HepG2 (cell line): ENCODE measurements around the gene SLCO4A1. TPM values are rescaled to one million over a fixed set of nuclear protein-coding genes. Genes with fewer than 3 reads are reported as not detected.

ENCODE experiments used
- ATAD3A ChIP-seq: sonication (generic); formaldehyde crosslinking; IDR thresholded peaks from 2 replicates; pipeline ENCODE4 v1.4.0; 2020; ENCODE audit warnings: missing genetic modification reagents
- CBFB ChIP-seq: sonication (generic); formaldehyde crosslinking; IDR thresholded peaks from 2 replicates; pipeline ENCODE4 v1.4.0; 2020; ENCODE audit warnings: missing genetic modification reagents
- CHD4 ChIP-seq: fragments of 200-600 bp; sonication (generic); IDR thresholded peaks from 2 replicates; pipeline ENCODE4 v1.7.0; 2017; ENCODE audit warnings: mild to moderate bottlenecking, low read length, borderline replicate concordance
- FOXA3 ChIP-seq: IDR thresholded peaks from 2 replicates; pipeline ENCODE4 v1.6.1; 2016; ENCODE audit warnings: missing genetic modification reagents, missing compliant biosample characterization
- IKZF4 ChIP-seq: sonication (generic); formaldehyde crosslinking; IDR thresholded peaks from 2 replicates; pipeline ENCODE4 v1.5.1; 2020; ENCODE audit warnings: borderline replicate concordance, mild to moderate bottlenecking, low read depth, missing genetic modification reagents; ENCODE audit errors: not compliant biosample characterization
- ISX ChIP-seq: sonication (generic); formaldehyde crosslinking; conservative IDR thresholded peaks from 2 replicates; pipeline ENCODE4 v1.5.0; 2020; ENCODE audit warnings: missing genetic modification reagents
- JARID2 ChIP-seq: sonication (generic); formaldehyde crosslinking; IDR thresholded peaks from 2 replicates; pipeline ENCODE4 v1.8.1; 2023; ENCODE audit warnings: missing genetic modification reagents, inconsistent platforms; ENCODE audit not compliant: insufficient replicate concordance
- KAT7 ChIP-seq: IDR thresholded peaks from 2 replicates; pipeline ENCODE4 v1.6.1; 2018; ENCODE audit warnings: borderline replicate concordance, missing compliant biosample characterization
- MEIS2 ChIP-seq: sonication (generic); formaldehyde crosslinking; IDR thresholded peaks from 2 replicates; pipeline ENCODE4 v1.9.0; 2021; ENCODE audit warnings: mild to moderate bottlenecking, missing genetic modification reagents
- SNRNP70 ChIP-seq: fragments of 200-400 bp; formaldehyde crosslinking; IDR thresholded peaks from 2 replicates; pipeline ENCODE4 v1.6.1; 2017; ENCODE audit warnings: mild to moderate bottlenecking, low read depth, low read length, moderate library complexity
- SRSF9 ChIP-seq: fragments of 200-400 bp; formaldehyde crosslinking; IDR thresholded peaks from 2 replicates; pipeline ENCODE4 v1.6.1; 2018; ENCODE audit warnings: borderline replicate concordance, mild to moderate bottlenecking, low read depth, low read length; ENCODE audit not compliant: insufficient read depth, poor library complexity, severe bottlenecking
- ZBTB21 ChIP-seq: sonication (generic); formaldehyde crosslinking; IDR thresholded peaks from 2 replicates; pipeline ENCODE4 v1.4.0; 2020; ENCODE audit warnings: missing genetic modification reagents
- ZFX ChIP-seq: sonication (generic); formaldehyde crosslinking; IDR thresholded peaks from 2 replicates; pipeline ENCODE4 v1.4.0; 2020; ENCODE audit warnings: mild to moderate bottlenecking, low read depth, missing genetic modification reagents, moderate library complexity
- ZNF10 ChIP-seq: sonication (generic); formaldehyde crosslinking; IDR thresholded peaks from 2 replicates; pipeline ENCODE4 v1.4.0; 2020; ENCODE audit warnings: mild to moderate bottlenecking, low read depth, missing genetic modification reagents, borderline replicate concordance
- ZNF292 ChIP-seq: sonication (generic); formaldehyde crosslinking; IDR thresholded peaks from 2 replicates; pipeline ENCODE4 v1.8.1; 2022; ENCODE audit warnings: mild to moderate bottlenecking, low read depth, missing genetic modification reagents, borderline replicate concordance
- ZNF329 ChIP-seq: sonication (generic); formaldehyde crosslinking; IDR thresholded peaks from 2 replicates; pipeline ENCODE4 v1.9.0; 2021; ENCODE audit warnings: low read depth, mild to moderate bottlenecking, missing genetic modification reagents
- ZNF615 ChIP-seq: sonication (generic); formaldehyde crosslinking; IDR thresholded peaks from 2 replicates; pipeline ENCODE4 v1.5.0; 2020; ENCODE audit warnings: mild to moderate bottlenecking, missing genetic modification reagents, borderline replicate concordance
- ZSCAN22 ChIP-seq: sonication (generic); formaldehyde crosslinking; IDR thresholded peaks from 2 replicates; pipeline ENCODE4 v1.4.0; 2020; ENCODE audit warnings: mild to moderate bottlenecking, missing genetic modification reagents
- polyA plus RNA-seq, 8 experiments: library from polyadenylated mRNA; depleted of rRNA in 3 of 8; stranded (reverse) in 7 of 8; unstranded in 1 of 8; fragments of >200 nt; fragmentation: Illumina TruSeq in 4 of 8; extraction: Trizol in 4 of 8; gene quantifications; 2 replicates each; pipeline versions ENCODE4 v1.2.1 to v1.2.3, GENCODE V29; 2011 to 2016; ENCODE audit warnings: low read depth in 4 of 8, missing spikeins in 1 of 8, mixed read lengths in 1 of 8; ENCODE audit not compliant: insufficient read depth in 1 of 8
- total RNA-seq, 5 experiments: library from RNA; depleted of rRNA; stranded (reverse); fragments of >200 nt; fragmentation: Illumina TruSeq; extraction: Trizol; gene quantifications; 2 replicates each; pipeline ENCODE4 v1.2.3, GENCODE V29; 2016; ENCODE audit warnings: low read depth in 1 of 5
- TF ChIP-seq, protein P1 (sequence below): sonication (generic); formaldehyde crosslinking; IDR thresholded peaks from 2 replicates; pipeline ENCODE4 v1.8.1; 2023; ENCODE audit warnings: mild to moderate bottlenecking, missing genetic modification reagents
- TF ChIP-seq, protein P2 (sequence below): sonication (generic); formaldehyde crosslinking; IDR thresholded peaks from 2 replicates; pipeline ENCODE4 v1.5.1; 2020; ENCODE audit warnings: missing genetic modification reagents, mild to moderate bottlenecking, borderline replicate concordance
- TF ChIP-seq, protein P3 (sequence below): sonication (generic); formaldehyde crosslinking; IDR thresholded peaks from 2 replicates; pipeline ENCODE4 v1.4.0; 2020; ENCODE audit warnings: mild to moderate bottlenecking, missing genetic modification reagents
- TF ChIP-seq, protein P4 (sequence below): sonication (generic); formaldehyde crosslinking; IDR thresholded peaks from 2 replicates; pipeline ENCODE4 v1.8.1; 2022; ENCODE audit warnings: low read depth, mild to moderate bottlenecking, missing genetic modification reagents

The SLCO4A1 gene
- total and polyA plus RNA-seq, 2 of the 13 experiments (the other 11 are each of a cell fraction or from before 2014, with no cell fraction given): 55.5 to 112 TPM

DNA sequence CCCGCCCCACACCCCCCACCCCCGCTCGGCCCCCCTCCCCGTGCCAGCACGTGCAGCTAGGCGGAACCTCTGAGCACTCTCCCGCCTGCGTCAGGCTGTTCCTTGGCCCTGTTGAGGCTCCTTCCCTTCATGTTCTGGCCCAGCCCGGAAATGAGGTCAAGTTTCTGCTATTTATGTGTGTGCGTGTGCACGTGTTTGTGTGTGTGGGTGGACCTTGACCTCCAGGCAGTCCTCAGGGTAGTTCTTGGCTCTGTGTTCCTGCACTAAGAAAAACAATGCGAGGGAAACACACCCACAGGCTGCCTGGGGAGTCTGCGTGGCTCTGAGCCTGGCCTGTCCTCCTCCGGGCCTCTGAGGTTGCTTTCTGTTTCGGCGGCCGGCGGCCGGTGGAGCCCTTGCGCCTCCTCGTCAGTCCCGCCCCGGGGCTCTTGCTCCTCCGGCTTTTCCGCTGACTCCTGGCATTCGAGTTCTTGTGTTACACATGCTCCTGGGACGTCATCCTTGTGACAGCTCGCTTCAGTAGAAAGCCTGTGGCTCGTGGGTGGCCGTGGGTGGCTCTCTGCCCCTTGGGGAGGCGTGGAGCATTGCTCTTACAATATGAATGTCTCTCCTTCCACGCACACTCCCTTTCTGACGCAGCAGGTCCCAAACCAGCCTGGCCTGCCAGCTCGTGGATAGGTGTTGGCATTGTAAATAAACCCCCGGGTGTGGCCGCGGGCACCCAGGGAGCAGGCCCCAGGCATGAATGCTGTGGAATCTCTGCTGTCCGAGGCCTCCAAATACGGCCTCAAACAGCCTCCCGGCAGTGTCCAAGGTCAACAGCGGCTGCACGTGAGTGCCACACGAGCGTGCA is 10.0 kb downstream of the SLCO4A1 start (continued):
- TF ChIP-seq FOXA3 (CRISPR knock-in tag) (peak; percentile 85), ZNF329 (CRISPR knock-in tag) (no peak), ZFX (peak; percentile 69), ISX (CRISPR knock-in tag) (no peak), ATAD3A (CRISPR knock-in tag) (no peak), ZSCAN22 (CRISPR knock-in tag) (no peak), CHD4 (no peak), KAT7 (no peak; the same call in 1 of the 2 replicates), SNRNP70 (no peak), ZBTB21 (CRISPR knock-in tag) (peak; percentile 95), ZNF10 (CRISPR knock-in tag) (no peak), MEIS2 (CRISPR knock-in tag) (0 out of 2 replicates have a peak, but pooled peaks have one; percentile 32), ZNF292 (CRISPR knock-in tag) (0 out of 2 replicates have a peak, but pooled peaks have one; percentile 41), CBFB (CRISPR knock-in tag) (peak; percentile 23; the same call in 1 of the 2 replicates), ZNF615 (no peak), IKZF4 (CRISPR knock-in tag) (no peak), SRSF9 (no peak), JARID2 (CRISPR knock-in tag) (peak; percentile 68)
- TF ChIP-seq, protein P1, sequence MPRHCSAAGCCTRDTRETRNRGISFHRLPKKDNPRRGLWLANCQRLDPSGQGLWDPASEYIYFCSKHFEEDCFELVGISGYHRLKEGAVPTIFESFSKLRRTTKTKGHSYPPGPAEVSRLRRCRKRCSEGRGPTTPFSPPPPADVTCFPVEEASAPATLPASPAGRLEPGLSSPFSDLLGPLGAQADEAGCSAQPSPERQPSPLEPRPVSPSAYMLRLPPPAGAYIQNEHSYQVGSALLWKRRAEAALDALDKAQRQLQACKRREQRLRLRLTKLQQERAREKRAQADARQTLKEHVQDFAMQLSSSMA: peak; percentile 84; the same call in 1 of the 2 replicates
- TF ChIP-seq, protein P2, sequence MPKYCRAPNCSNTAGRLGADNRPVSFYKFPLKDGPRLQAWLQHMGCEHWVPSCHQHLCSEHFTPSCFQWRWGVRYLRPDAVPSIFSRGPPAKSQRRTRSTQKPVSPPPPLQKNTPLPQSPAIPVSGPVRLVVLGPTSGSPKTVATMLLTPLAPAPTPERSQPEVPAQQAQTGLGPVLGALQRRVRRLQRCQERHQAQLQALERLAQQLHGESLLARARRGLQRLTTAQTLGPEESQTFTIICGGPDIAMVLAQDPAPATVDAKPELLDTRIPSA: no peak
- TF ChIP-seq, protein P3, sequence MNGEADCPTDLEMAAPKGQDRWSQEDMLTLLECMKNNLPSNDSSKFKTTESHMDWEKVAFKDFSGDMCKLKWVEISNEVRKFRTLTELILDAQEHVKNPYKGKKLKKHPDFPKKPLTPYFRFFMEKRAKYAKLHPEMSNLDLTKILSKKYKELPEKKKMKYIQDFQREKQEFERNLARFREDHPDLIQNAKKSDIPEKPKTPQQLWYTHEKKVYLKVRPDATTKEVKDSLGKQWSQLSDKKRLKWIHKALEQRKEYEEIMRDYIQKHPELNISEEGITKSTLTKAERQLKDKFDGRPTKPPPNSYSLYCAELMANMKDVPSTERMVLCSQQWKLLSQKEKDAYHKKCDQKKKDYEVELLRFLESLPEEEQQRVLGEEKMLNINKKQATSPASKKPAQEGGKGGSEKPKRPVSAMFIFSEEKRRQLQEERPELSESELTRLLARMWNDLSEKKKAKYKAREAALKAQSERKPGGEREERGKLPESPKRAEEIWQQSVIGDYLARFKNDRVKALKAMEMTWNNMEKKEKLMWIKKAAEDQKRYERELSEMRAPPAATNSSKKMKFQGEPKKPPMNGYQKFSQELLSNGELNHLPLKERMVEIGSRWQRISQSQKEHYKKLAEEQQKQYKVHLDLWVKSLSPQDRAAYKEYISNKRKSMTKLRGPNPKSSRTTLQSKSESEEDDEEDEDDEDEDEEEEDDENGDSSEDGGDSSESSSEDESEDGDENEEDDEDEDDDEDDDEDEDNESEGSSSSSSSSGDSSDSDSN (CRISPR knock-in tag): peak; percentile 56; the same call in 1 of the 2 replicates
- TF ChIP-seq, protein P4, sequence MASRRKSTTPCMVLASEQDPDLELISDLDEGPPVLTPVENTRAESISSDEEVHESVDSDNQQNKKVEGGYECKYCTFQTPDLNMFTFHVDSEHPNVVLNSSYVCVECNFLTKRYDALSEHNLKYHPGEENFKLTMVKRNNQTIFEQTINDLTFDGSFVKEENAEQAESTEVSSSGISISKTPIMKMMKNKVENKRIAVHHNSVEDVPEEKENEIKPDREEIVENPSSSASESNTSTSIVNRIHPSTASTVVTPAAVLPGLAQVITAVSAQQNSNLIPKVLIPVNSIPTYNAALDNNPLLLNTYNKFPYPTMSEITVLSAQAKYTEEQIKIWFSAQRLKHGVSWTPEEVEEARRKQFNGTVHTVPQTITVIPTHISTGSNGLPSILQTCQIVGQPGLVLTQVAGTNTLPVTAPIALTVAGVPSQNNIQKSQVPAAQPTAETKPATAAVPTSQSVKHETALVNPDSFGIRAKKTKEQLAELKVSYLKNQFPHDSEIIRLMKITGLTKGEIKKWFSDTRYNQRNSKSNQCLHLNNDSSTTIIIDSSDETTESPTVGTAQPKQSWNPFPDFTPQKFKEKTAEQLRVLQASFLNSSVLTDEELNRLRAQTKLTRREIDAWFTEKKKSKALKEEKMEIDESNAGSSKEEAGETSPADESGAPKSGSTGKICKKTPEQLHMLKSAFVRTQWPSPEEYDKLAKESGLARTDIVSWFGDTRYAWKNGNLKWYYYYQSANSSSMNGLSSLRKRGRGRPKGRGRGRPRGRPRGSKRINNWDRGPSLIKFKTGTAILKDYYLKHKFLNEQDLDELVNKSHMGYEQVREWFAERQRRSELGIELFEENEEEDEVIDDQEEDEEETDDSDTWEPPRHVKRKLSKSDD: peak; percentile 72
